Brain microvascular endothelial cell (primary cell): Measurements from ENCODE around the gene BTBD9.

Experiments
- DNase-seq: peaks from one replicate; pipeline ENCODE4 v3.0.0-alpha.2; 2020
- H3K27ac ChIP-seq: fragments of 250-450 bp; sonication (Bioruptor Pico); 2 replicates; pipeline ENCODE4 v1.5.1; 2020; ENCODE audit warnings: mild to moderate bottlenecking, moderate library complexity
- H3K27me3 ChIP-seq: fragments of 250-450 bp; sonication (Bioruptor Pico); replicated peaks from 2 replicates; pipeline ENCODE4 v1.5.1; 2020; ENCODE audit warnings: mild to moderate bottlenecking
- H3K36me3 ChIP-seq: fragments of 250-450 bp; sonication (Bioruptor Pico); replicated peaks from 2 replicates; pipeline ENCODE4 v1.5.1; 2020; ENCODE audit warnings: mild to moderate bottlenecking
- H3K4me3 ChIP-seq: 2 replicates; pipeline ENCODE4 v1.5.1; 2011; ENCODE audit warnings: low read depth, mild to moderate bottlenecking, control low read depth, low read length, moderate library complexity
- CTCF ChIP-seq: IDR thresholded peaks from 2 replicates; pipeline ENCODE4 v1.5.1; 2011; ENCODE audit warnings: low read depth, mild to moderate bottlenecking, moderate library complexity, low read length, control low read depth, inconsistent platforms; ENCODE audit errors: missing control alignments
- in situ Hi-C: cut with HindIII; loops from 2 replicates; pipeline ENCODE4 v1.10.0; 2017; ENCODE audit warnings: low sequenced_read_pairs, low pct_ligation_motif_present

The BTBD9 gene

GRCh38 chr6:38146734-38147027 lies 493.0 kb downstream of the BTBD9 start:
- DNase-seq: no peak
- no peak for TF ChIP-seq CTCF
- in situ Hi-C loops: no loop called here
- Histone ChIP-seq H3K36me3 (no peaks in the 10 kb centered on the region), H3K27ac (no peak overlapping the region), H3K27me3 (no peaks in the 10 kb centered on the region), H3K4me3 (no peak overlapping the region)

DNA sequence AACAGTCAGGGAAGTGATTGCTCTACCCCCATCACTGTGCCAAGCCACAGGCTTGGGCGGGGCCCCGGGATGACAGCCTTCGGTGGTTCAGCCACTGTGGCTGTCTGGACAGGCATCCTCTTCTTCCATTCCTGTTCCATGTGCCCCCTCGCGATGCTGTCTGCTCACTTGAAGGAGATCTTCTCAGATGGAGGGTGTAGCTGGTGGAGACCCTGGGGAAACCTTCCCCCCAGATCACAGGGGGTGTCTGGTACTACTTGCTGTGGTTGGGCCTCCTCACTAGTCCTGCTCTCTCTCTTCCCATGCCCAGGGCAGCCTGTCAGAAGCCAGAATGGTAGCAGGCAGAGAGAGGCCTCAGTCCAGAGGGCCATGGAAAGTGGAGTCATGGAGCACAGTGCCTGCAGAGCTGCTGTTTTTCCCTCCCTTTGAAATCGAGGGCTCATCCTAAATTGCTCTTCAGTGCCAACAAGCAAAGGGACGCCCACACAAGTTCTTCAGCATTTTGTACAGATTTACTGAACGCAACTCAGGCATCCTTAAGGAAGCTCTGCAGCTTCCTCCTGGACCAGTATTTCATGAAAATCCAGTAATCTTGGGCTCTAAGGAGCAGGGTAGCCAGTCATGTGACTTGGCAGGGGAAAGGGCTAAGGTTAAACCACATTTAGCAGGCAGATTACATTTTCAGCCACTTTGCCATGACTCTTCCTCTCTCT lies 493.6 kb downstream of the BTBD9 start:
- Histone ChIP-seq H3K27me3 (no peaks in the 10 kb centered on the region), H3K4me3 (no peak overlapping the region), H3K27ac (no peak overlapping the region), H3K36me3 (no peaks in the 10 kb centered on the region)
- no peak for DNase-seq
- in situ Hi-C loops: no loop called here
- no peak for TF ChIP-seq CTCF

- no peak for TF ChIP-seq CTCF
- in situ Hi-C loops: no loop called here
- no peaks in the 10 kb centered on the region for H3K27me3 ChIP-seq
- no peak overlapping the region for H3K27ac ChIP-seq
- no peaks in the 10 kb centered on the region for H3K36me3 ChIP-seq
- no peak for DNase-seq
- no peak overlapping the region for H3K4me3 ChIP-seq
Observed at GRCh38 chr6:38144365-38144945, 495.3 kb downstream of the BTBD9 start.

DNA sequence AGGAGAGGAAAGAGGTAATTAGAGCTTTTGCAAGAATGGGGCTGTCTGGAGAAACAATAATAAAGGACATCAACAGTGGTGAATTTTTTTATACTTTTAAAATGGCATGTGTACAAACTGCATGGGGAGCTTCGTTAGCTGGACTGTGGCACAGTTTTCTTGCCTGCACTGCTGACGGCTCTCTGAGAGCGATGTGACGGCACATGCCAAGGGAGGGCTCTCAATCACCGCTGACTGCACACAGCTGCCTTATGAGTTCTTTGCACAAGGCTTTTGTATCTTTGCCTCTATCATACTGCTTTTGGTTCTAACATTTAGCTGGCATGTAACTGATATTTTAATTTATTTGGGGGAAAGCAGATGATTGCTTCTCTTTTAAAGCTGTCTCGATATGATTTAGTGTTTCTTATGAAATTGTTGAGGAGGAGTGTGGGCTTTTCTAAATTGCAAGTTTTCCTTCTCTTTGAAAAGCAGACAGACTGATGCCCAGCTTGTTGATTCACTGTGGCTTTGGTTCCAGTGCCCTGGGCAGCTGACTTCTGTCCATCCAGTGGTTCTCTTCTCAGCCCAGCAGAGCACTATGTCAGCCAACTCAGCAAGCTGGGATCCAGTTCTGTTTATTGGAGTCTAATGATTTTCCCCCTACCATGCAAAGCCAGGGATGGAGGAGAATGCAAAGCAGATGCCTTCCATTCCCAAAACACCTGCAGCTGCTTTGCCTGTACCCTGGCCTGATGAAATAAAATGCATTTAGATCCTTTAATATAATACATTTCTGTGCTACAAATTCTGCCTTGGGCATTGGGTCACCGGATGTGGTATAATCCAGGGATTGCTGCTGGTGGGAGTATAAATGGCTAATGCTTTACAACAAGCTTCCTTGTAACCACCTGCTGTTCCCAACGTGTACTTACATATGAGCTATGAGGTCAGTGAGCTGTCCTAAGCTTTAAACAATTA lies 496.3 kb downstream of the BTBD9 start:
- no peak for DNase-seq
- Histone ChIP-seq H3K27me3 (no peaks in the 10 kb centered on the region), H3K27ac (no peak overlapping the region), H3K4me3 (no peak overlapping the region), H3K36me3 (no peaks in the 10 kb centered on the region)
- TF ChIP-seq CTCF: no peak
- in situ Hi-C loops: no loop called here

GRCh38 chr6:38142178-38142902 lies 497.4 kb downstream of the BTBD9 start:
- H3K4me3 ChIP-seq: no peak overlapping the region
- H3K27ac ChIP-seq: no peak overlapping the region
- no peaks in the 10 kb centered on the region for H3K27me3 ChIP-seq
- in situ Hi-C loops: no loop called here
- DNase-seq: no peak
- no peaks in the 10 kb centered on the region for H3K36me3 ChIP-seq
- no peak for TF ChIP-seq CTCF
